HG03575 (cell line): ENCODE measurements around the gene TBX21.

ENCODE experiments used
- ATAC-seq: cut with Tn5 transposase; IDR thresholded peaks from one replicate; pipeline ENCODE4 v1.9.1; 2021; ENCODE audit not compliant: unreplicated experiment, insufficient number of reproducible peaks, low FRiP score; ENCODE audit errors: extremely low read depth

Gene TBX21

DNA sequence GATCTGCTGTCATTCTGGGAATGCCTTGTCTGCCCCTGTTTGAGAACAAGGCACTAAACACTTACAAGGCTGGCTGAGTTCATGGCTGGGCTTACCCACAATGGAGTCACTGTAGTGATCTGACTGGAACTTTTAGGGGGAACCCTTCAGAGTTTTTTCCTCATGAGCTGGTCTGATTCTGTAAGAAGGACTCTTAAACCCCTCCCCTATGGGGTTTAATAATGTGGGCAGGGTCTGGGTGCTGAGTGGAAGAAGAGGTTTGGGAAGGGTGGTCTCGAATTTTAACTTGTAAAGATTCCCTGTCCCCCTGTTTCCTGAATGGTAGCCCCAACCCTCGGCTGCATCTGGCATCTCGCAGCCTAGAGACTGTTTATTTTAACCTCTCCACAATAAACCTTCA, 58.0 kb downstream of the TBX21 start:
- ATAC-seq, result no peak

DNA sequence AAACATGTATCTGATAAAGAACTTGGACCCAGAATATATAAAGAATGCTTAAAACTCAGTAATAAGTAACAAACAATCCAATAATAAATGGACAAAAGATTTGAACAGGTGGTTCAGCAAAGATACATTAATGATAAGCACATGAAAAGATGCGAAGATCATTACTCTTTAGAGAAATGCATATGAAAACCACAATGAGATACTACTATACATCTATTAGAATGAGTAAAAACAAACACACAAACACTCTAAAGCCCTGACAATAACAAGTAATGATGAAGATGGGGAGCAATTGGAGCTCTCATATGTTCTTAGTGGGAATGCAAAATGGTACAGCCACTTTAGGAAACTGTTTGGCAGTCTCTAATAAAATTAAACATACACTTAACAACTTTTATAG, 59.4 kb downstream of the TBX21 start:
- ATAC-seq, result no peak

DNA sequence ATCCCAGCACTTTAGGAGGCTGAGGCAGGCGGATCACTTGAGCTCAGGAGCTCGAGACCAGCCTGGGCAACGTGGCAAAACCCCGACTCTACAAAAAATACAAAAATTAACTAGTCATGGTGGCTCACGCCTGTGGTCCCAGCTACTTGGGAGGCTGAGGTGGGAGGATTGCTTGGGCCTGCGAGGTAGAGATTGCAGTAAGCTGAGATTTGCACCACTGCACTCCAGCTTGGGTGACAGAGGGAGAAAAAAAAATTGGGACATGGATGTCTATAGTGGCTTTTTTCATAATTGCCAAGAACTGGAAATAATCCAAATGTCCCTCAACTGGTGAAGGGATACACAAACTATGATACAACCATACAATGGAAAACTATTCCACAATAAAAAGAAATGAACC, 59.9 kb downstream of the TBX21 start:
- no peak for ATAC-seq
